Measurements from ENCODE around the gene DSCAM. TPM values are rescaled to one million over a fixed set of nuclear protein-coding genes. Genes with fewer than 3 reads are reported as not detected.

Gene DSCAM
- polyA plus RNA-seq, 1 experiment = not detected

DNA sequence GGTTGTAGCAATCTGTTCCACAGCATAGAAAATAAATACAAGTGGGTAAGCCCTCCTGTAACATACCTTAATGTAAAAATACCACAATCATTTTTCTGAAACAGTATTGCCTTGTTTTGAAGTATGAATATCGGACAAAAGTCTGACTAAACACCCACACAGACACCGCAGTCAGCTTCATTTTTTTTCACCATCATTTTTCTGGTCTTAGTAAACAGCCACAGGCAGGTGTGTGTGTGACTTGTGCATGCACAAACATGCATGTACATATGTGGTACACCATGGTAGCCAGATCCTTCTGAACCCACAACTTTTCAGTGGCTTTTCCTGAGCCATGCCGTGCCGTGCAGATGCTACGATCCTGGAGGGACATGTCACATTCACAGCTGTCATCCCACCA, 718.1 kb downstream of the DSCAM start:
- Histone ChIP-seq H3K4me3 (ENCODE audit: low read depth, low read length) (no peak overlapping the region), H3K9me3 (ENCODE audit: control insufficient read depth, insufficient read depth, low read length) (peaks cover 29% of the 10 kb centered on the region), H3K27me3 (ENCODE audit: control insufficient read depth, insufficient read depth, low read length) (no peaks in the 10 kb centered on the region), H3K27ac (ENCODE audit: low read depth, low read length) (no peak overlapping the region)
- no peak for TF ChIP-seq CTCF (IDR thresholded peaks at IDR 0.05; ENCODE audit: low read depth, low read length)
- no peak for DNase-seq (ENCODE audit: low read depth, low spot score)
- CTCF ChIA-PET = no interaction called here
- POLR2A ChIA-PET = no interaction called here

DNA sequence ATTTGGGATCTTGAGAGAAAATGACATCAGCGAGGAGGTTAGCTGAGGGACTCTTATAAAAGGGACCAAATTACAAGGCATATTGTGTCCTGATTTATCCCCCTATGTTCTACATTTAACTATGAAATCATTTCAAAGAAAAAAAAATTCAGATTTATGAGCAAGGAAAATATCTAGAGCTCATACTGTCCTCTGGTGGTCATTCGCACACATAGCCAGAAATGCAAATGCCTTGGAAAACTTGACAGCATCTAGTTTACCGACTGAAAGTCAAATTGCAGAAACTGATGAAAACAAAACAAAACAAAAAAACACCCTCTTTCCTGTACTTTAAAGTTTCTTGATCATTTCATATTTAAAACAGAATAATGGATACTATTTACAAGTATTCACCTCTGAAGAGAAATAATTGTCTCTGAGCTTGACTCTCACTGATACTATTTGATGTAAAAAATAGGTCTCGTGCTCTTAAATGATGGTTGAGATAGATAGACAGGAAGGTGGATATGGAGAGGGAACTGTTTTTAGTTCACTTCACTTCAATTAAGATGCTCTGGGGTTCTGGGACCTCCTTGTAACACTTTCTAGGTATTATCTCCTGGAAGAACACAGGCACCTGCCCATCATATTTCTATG, 725.9 kb downstream of the DSCAM start:
- no peaks in the 10 kb centered on the region for H3K27me3 ChIP-seq (ENCODE audit: control insufficient read depth, insufficient read depth, low read length)
- H3K4me3 ChIP-seq (ENCODE audit: low read depth, low read length) = no peak overlapping the region
- ChIA-PET CTCF (interaction anchor here (0.9 to 2.7 kb wide), 2 partner anchors 22 to 253 kb away, joined by 3 to 13 read pairs; partner anchors contain the start of gene PCP4), POLR2A (no interaction called here)
- DNase-seq (ENCODE audit: low read depth, low spot score) = no peak
- H3K9me3 ChIP-seq (ENCODE audit: control insufficient read depth, insufficient read depth, low read length) = peaks cover 9% of the 10 kb centered on the region
- peak; percentile 57 for TF ChIP-seq CTCF (IDR thresholded peaks at IDR 0.05; ENCODE audit: low read depth, low read length)
- no peak overlapping the region for H3K27ac ChIP-seq (ENCODE audit: low read depth, low read length)

- DNase-seq (ENCODE audit: low read depth, low spot score) = no peak
Observed at GRCh38 chr21:40118527-40118926, 728.4 kb downstream of the DSCAM start.

GRCh38 chr21:40117236-40117635, 729.7 kb downstream of the DSCAM start:
- H3K27me3 ChIP-seq (ENCODE audit: control insufficient read depth, insufficient read depth, low read length) = no peaks in the 10 kb centered on the region
- no peak for TF ChIP-seq CTCF (IDR thresholded peaks at IDR 0.05; ENCODE audit: low read depth, low read length)
- no peaks in the 10 kb centered on the region; the same call in none of the 2 replicates for H3K9me3 ChIP-seq (ENCODE audit: control insufficient read depth, insufficient read depth, low read length)
- POLR2A ChIA-PET = no interaction called here
- DNase-seq (ENCODE audit: low read depth, low spot score) = no peak
- no peak overlapping the region for H3K27ac ChIP-seq (ENCODE audit: low read depth, low read length)
- CTCF ChIA-PET = interaction anchor here (0.6 kb wide), 2 partner anchors 251 to 1009 kb away, joined by 3 to 6 read pairs; no protein-coding TSS in a partner anchor
- H3K4me3 ChIP-seq (ENCODE audit: low read depth, low read length) = no peak overlapping the region

More at GRCh38 chr21:40118527-40118926, 728.4 kb downstream of the DSCAM start:
- Histone ChIP-seq H3K9me3 (ENCODE audit: control insufficient read depth, insufficient read depth, low read length) (no peaks in the 10 kb centered on the region; the same call in none of the 2 replicates), H3K27me3 (ENCODE audit: control insufficient read depth, insufficient read depth, low read length) (no peaks in the 10 kb centered on the region), H3K27ac (ENCODE audit: low read depth, low read length) (no peak overlapping the region), H3K4me3 (ENCODE audit: low read depth, low read length) (no peak overlapping the region)
- CTCF ChIA-PET = no interaction called here
- POLR2A ChIA-PET = no interaction called here
- TF ChIP-seq CTCF (IDR thresholded peaks at IDR 0.05; ENCODE audit: low read depth, low read length) = no peak

DNA sequence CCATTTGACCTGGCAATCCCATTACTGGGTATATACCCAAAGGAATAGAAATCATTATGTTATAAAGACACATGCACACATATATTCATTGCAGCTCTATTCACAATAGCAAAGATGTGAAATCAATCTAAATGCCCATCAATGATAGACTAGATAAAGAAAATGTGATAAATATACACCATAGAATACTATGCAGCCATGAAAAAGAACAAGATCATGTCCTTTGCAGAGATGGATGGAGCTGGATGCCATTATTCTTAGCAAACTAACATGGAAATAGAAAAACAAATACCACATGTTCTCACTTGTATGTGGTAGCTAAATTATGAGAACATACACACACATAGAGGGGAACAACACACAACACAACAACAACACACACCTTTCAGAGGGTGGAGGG, 731.2 kb downstream of the DSCAM start:
- no peak for DNase-seq (ENCODE audit: low read depth, low spot score)
- Histone ChIP-seq H3K27ac (ENCODE audit: low read depth, low read length) (no peak overlapping the region), H3K4me3 (ENCODE audit: low read depth, low read length) (no peak overlapping the region), H3K27me3 (ENCODE audit: control insufficient read depth, insufficient read depth, low read length) (no peaks in the 10 kb centered on the region), H3K9me3 (ENCODE audit: control insufficient read depth, insufficient read depth, low read length) (no peaks in the 10 kb centered on the region; the same call in none of the 2 replicates)
- CTCF ChIA-PET = no interaction called here
- POLR2A ChIA-PET = no interaction called here
- TF ChIP-seq CTCF (IDR thresholded peaks at IDR 0.05; ENCODE audit: low read depth, low read length) = no peak
